ENCODE measurements around the gene RNF180. TPM values are rescaled to one million over a fixed set of nuclear protein-coding genes. Genes with fewer than 3 reads are reported as not detected.

The RNF180 gene
- total RNA-seq, 1 experiment from 2014 or later, result 7.8 TPM

GRCh38 chr5:64341340-64341739 is 175.7 kb downstream of the RNF180 start:
- no TSS peak for BruUV-seq (replicated peaks)
- Histone ChIP-seq H3K27ac (ENCODE audit: low read length) (no peak overlapping the region), H3K9me3 (ENCODE audit: control insufficient read depth, insufficient read depth, low read depth, low read length) (no peaks in the 10 kb centered on the region; the same call in 1 of the 2 replicates), H3K36me3 (ENCODE audit: control insufficient read depth, insufficient read depth, low read length) (no peaks in the 10 kb centered on the region), H3K4me3 (ENCODE audit: low read depth in 2 of 2, low read length in 2 of 2) (no peak overlapping the region), H3K4me1 (ENCODE audit: control insufficient read depth, insufficient read depth, low read length) (no peaks in the 10 kb centered on the region), H3K27me3 (ENCODE audit: control insufficient read depth, insufficient read depth, low read length) (no peaks in the 10 kb centered on the region)
- in situ Hi-C loops (cut with HindIII; ENCODE audit: low pct_unique_long_range_greater_than_20kb, low sequenced_read_pairs), result no loop called here
- TF ChIP-seq, protein P1, sequence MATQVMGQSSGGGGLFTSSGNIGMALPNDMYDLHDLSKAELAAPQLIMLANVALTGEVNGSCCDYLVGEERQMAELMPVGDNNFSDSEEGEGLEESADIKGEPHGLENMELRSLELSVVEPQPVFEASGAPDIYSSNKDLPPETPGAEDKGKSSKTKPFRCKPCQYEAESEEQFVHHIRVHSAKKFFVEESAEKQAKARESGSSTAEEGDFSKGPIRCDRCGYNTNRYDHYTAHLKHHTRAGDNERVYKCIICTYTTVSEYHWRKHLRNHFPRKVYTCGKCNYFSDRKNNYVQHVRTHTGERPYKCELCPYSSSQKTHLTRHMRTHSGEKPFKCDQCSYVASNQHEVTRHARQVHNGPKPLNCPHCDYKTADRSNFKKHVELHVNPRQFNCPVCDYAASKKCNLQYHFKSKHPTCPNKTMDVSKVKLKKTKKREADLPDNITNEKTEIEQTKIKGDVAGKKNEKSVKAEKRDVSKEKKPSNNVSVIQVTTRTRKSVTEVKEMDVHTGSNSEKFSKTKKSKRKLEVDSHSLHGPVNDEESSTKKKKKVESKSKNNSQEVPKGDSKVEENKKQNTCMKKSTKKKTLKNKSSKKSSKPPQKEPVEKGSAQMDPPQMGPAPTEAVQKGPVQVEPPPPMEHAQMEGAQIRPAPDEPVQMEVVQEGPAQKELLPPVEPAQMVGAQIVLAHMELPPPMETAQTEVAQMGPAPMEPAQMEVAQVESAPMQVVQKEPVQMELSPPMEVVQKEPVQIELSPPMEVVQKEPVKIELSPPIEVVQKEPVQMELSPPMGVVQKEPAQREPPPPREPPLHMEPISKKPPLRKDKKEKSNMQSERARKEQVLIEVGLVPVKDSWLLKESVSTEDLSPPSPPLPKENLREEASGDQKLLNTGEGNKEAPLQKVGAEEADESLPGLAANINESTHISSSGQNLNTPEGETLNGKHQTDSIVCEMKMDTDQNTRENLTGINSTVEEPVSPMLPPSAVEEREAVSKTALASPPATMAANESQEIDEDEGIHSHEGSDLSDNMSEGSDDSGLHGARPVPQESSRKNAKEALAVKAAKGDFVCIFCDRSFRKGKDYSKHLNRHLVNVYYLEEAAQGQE (IDR thresholded peaks at IDR 0.05; ENCODE audit: insufficient read depth in 1 of 2, low read depth in 2 of 2, low read length in 1 of 2), result no peak
- TF ChIP-seq SIN3A (IDR thresholded peaks at IDR 0.05; ENCODE audit: borderline replicate concordance, insufficient read depth, low read depth, low read length) (no peak), TCF7L2 (IDR thresholded peaks at IDR 0.05; ENCODE audit: low read depth, low read length) (no peak)
- POLR2A ChIA-PET, result no interaction called here
- intact Hi-C loops (cut with micrococcal nuclease; ENCODE audit: unreplicated experiment), result no loop called here
- ATAC-seq (no peak), DNase-seq (ENCODE audit: low read depth, low spot score) (no peak)
- CTCF ChIA-PET, result no interaction called here

DNA sequence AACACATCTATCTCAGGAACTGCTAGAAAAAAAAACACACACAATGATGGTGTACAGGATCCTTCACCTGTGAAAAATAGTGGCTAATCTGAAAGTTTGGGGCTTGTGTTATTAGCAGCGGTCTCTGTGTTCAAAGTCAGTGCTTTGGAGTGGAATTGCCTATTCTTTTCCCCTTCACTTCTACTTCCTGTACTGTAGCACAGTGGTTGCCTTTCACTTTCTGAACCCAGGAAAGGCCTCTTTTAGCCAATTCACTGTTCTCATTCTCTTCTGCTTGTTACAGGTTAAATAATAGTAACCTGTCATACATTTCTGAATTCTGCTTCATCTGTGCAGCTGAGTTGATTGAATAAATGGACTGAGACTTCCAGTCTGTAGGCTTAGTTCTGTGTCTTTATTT is 178.9 kb downstream of the RNF180 start:
- in situ Hi-C loops (cut with HindIII; ENCODE audit: low pct_unique_long_range_greater_than_20kb, low sequenced_read_pairs) (no loop called here), intact Hi-C loops (cut with micrococcal nuclease; ENCODE audit: unreplicated experiment) (no loop called here)
- H3K4me3 ChIP-seq (ENCODE audit: low read depth in 2 of 2, low read length in 2 of 2), result no peak overlapping the region
- ChIA-PET POLR2A (no interaction called here), CTCF (no interaction called here)
- H3K9me3 ChIP-seq (ENCODE audit: control insufficient read depth, insufficient read depth, low read depth, low read length), result no peaks in the 10 kb centered on the region; the same call in 1 of the 2 replicates
- H3K27me3 ChIP-seq (ENCODE audit: control insufficient read depth, insufficient read depth, low read length), result no peaks in the 10 kb centered on the region
- DNase-seq (ENCODE audit: low read depth, low spot score) (no peak), ATAC-seq (no peak)
- TF ChIP-seq SIN3A (IDR thresholded peaks at IDR 0.05; ENCODE audit: borderline replicate concordance, insufficient read depth, low read depth, low read length) (no peak), CTCF (IDR thresholded peaks at IDR 0.05) (no peak), TCF7L2 (IDR thresholded peaks at IDR 0.05; ENCODE audit: low read depth, low read length) (no peak), POLR2AphosphoS5 (IDR thresholded peaks at IDR 0.05; ENCODE audit: low read depth, low read length) (no peak)
- TF ChIP-seq, protein P1 (IDR thresholded peaks at IDR 0.05; ENCODE audit: insufficient read depth in 1 of 2, low read depth in 2 of 2, low read length in 1 of 2), result no peak
- BruUV-seq (replicated peaks), result no TSS peak
- no peak overlapping the region for H3K27ac ChIP-seq (ENCODE audit: low read length)
- H3K4me1 ChIP-seq (ENCODE audit: control insufficient read depth, insufficient read depth, low read length), result no peaks in the 10 kb centered on the region
- H3K36me3 ChIP-seq (ENCODE audit: control insufficient read depth, insufficient read depth, low read length), result no peaks in the 10 kb centered on the region

Data from Panc1 (cell line).